HG02943 (cell line): Measurements from ENCODE around the gene SCN1A.

Source experiments
- ATAC-seq: cut with Tn5 transposase; IDR thresholded peaks from one replicate; pipeline ENCODE4 v1.9.1; 2021; ENCODE audit warnings: mild to moderate bottlenecking, low read depth, moderate library complexity; ENCODE audit not compliant: unreplicated experiment

Gene SCN1A

GRCh38 chr2:166088634-166089033, 39.2 kb downstream of the SCN1A start:
- no peak for ATAC-seq

- ATAC-seq = no peak
Observed at GRCh38 chr2:166084301-166084700, 43.5 kb downstream of the SCN1A start.

- no peak for ATAC-seq
Observed at GRCh38 chr2:166082736-166083135, 45.1 kb downstream of the SCN1A start.

- ATAC-seq = no peak
Observed at GRCh38 chr2:166081852-166082251, 46.0 kb downstream of the SCN1A start.

GRCh38 chr2:166081131-166081632, 46.6 kb downstream of the SCN1A start:
- no peak for ATAC-seq

GRCh38 chr2:166074430-166074829, 53.4 kb downstream of the SCN1A start:
- no peak for ATAC-seq

GRCh38 chr2:166074011-166074410, 53.8 kb downstream of the SCN1A start:
- no peak for ATAC-seq

- ATAC-seq = no peak
Observed at GRCh38 chr2:166070231-166070630, 57.6 kb downstream of the SCN1A start.

GRCh38 chr2:166068981-166069380, 58.8 kb downstream of the SCN1A start:
- ATAC-seq = no peak

- no peak for ATAC-seq
Observed at GRCh38 chr2:166067229-166067628, 60.6 kb downstream of the SCN1A start.

GRCh38 chr2:166060191-166060590, 67.6 kb downstream of the SCN1A start:
- no peak for ATAC-seq

- no peak for ATAC-seq
Observed at GRCh38 chr2:166057370-166058164, 70.3 kb downstream of the SCN1A start.

- no peak for ATAC-seq
Observed at GRCh38 chr2:166044853-166045483, 82.9 kb downstream of the SCN1A start.

GRCh38 chr2:166042768-166043390, 84.9 kb downstream of the SCN1A start:
- ATAC-seq = no peak

- no peak for ATAC-seq
Observed at GRCh38 chr2:166042356-166042755, 85.5 kb downstream of the SCN1A start.

- ATAC-seq = no peak
Observed at GRCh38 chr2:166041613-166042012, 86.2 kb downstream of the SCN1A start.

GRCh38 chr2:166032361-166032760, 95.5 kb downstream of the SCN1A start:
- ATAC-seq = no peak

GRCh38 chr2:166031054-166031453, 96.8 kb downstream of the SCN1A start:
- no peak for ATAC-seq

- no peak for ATAC-seq
Observed at GRCh38 chr2:166025313-166025712, 102.5 kb downstream of the SCN1A start.

GRCh38 chr2:166017208-166017607, 110.6 kb downstream of the SCN1A start:
- ATAC-seq = no peak

- ATAC-seq = no peak
Observed at GRCh38 chr2:166013878-166014277, 113.9 kb downstream of the SCN1A start.
